GM18520 (cell line): ENCODE data around the gene KIF6.

Experiments
- ATAC-seq: cut with Tn5 transposase; IDR thresholded peaks from one replicate; pipeline ENCODE4 v1.9.1; 2021; ENCODE audit not compliant: unreplicated experiment

Gene KIF6

DNA sequence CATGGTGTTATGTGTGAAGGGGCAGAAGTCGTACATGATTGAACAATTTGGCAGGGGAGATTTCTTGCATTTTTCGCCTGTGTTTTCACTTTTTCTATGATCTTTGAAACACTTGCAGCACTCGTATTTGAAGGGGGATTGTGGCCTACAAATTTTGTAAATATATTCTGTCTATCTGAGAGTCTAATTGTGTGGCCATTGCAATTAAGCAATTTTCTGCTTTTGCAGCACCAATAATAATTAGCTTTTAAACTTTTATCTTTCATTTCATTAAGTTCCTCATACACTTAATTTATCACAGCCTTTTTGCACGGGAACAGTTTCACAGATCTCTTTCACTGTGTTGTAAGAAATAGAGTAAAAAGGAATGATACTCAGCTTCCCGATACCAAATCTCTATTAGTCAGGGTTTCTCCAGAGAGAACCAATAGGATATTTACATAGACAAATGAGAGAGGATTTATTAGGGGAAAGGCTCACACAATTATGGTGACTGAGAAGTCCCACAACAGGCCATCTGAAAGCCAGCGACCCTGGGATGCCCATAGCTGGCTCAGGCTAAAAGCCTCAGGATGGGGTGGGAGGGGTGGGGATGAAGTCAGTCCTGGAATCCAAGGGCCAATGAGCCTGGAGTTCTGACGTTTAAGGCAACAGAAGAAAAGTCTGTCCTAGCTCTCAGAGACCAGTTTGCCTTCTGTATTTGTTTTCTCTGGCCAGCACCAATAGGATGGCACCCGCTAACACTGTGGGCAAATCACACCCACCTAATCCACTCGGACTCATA lies 58.3 kb downstream of the KIF6 start:
- no peak for ATAC-seq

DNA sequence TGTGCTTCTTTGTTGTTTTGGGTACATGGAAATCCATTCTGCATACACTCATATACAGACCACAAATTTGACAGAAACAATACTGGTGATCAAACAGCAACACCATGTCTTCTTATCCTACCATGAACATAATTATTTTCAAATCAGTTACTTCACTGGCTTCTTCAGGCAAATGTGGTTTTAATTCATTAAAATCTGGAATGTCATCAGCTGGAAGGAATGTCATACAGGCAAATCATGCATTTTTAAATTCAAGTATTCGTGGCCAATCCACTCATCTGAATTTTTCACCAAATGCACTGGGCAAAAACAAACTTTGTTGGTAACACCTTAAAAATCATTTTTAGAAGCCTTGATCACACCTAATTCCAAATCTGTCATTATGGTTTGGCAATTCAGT lies 59.3 kb downstream of the KIF6 start:
- ATAC-seq, result no peak

DNA sequence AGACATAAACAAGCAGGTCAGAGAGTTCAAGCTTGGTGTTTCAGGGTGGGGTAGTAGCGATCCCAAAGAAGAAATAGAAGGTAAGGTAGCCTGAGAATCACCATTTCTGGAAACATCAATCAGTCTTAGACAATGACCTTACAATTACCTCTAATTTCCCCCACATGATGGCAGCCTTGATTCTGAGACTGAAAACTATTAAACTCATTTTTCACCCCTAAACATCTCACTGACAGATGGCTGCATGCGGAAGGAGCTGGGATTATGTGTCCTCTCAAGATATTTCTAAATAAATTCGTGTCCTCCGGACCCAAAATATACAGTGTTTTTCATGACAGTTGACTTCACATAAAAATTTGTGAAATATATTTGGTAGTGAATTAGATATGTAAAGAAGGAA lies 61.0 kb downstream of the KIF6 start:
- no peak for ATAC-seq

DNA sequence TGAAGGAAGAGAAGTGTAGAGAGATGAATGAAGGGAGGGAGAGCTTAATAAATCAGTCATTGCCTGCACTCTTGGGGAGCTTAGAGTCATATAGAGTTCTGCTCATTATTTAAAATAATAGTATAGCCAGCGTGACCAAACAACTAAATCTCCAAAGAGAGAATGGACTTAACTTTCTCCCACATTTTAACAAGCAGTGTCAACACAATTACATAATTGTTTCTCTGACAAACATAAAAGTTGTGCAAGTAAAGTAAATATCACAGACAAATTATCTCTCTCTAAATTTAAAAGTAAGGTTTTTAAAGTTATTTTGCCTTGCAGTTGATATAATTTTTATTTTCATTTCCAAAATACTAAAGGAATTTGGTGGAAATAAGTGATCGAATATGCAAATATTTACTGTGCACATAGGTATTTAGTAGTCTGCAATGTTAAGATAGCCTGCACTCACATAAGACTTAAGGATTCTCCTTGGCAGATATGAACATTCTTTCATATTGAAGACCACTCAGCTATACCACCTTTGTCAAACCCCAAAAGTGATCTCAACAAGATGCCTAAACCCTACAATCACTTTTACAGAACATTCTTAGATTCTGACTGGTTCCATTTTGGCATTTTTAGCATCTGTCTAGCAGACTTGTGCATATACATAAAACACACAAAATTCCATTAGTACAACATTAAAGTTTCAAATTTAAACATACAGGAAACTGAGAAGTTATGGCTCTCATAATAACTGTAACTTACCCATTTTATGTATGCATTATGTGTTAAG lies 67.7 kb downstream of the KIF6 start:
- ATAC-seq, result no peak

DNA sequence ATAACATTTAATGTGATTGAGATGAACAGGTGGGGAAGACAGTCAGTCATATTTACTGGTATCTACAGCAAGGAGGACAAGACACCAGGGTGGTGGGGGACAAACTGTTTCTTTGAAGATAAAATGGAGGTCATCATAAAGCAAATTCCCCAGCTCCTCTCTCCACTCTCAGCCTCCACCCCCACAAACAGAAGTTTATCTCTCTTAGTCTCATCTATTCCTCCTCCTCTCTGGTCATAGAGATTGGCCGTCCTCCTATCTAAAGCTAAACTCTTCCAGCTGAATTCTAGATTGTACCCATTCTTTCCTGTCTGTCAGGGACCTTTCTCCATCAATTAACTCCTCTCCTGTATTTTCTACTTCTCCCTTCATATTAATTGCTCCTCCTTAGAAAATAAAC lies 71.1 kb downstream of the KIF6 start:
- ATAC-seq, result no peak

DNA sequence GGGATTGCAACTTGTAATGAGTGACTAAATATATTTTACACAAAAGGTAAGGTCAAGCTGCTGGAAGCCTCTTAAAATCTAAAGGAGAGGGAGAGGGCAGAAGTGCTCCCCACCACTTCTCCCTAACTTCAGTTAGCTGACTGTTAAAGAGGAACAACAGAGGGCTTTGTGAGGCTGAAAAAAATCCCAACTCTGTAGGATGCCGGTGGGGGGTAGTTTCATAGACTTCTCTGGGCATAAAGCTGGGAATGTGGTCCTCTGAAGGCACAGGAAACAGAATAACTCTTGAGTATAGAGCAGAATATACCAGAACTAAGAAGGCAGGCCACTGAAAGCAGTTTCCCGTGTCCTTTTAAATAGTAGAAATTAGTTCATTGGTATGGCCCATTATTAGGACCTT lies 71.6 kb downstream of the KIF6 start:
- no peak for ATAC-seq

DNA sequence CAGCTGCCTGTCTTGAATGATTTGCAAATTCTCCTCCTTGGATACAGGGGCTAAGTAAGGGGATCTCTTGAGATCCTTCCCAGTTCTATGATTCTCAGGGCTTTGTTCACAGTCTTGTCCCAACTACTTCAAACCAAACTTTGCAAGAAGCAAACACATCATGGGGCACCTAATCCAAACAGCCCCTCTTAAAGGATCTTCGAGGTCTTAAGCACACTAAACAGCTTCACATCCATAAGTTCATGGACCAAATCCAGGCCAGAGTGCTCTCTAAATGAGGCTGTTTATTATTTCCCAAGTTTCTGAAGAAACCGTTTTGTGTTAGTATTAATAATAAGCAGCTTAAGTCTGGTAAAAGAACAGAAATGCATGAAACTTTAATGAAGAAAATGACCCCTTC lies 75.2 kb downstream of the KIF6 start:
- no peak for ATAC-seq

DNA sequence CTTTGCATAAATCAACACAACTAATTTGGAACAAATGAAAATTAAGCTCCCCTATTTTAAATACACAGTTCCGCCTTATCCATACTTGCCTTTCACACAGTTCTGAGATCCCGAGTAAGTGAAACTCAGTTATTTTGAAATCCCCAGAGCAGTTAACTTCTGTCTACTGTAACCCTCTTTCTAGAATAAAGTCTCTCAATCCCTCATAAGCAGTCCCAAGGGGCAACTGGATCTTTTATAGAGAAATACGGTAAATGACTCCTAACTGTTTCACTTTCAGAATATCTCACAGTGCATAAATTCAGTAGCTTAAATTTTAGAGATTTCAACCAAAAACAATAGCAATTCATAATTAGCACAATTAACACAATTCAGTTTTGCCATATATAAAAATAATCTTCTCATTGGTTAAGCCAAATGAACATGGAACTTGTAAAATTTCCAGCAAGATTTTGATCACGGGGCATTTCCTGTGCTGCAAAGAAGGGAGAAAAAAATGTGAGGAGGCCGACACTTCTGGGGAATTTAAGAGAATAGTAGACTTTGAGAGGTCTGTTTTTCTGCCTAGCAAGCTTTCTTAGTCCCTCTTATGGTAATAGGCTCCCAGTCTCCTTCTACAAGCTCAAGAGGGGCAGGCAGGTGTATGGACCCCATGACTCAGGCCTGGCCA lies 78.3 kb downstream of the KIF6 start:
- no peak for ATAC-seq

DNA sequence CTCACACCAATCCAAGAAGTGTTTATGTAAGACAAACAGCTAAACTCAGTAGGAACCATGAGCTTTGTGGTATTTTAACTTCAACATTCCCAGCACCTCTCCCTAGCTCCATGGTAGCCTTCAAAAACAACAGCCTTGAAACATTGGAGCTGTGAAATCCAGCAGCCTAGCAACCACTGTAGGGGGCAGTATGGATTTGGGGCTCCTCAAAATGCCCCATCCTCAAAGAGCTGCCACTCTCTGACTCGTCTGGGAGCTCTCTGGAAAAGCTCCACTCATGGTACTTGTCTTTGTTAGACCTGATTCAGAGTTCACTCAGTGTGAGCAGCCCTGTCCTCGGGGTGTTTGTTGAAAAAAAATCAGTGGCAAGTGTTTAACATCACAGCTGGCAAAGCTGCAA lies 82.9 kb downstream of the KIF6 start:
- no peak for ATAC-seq

DNA sequence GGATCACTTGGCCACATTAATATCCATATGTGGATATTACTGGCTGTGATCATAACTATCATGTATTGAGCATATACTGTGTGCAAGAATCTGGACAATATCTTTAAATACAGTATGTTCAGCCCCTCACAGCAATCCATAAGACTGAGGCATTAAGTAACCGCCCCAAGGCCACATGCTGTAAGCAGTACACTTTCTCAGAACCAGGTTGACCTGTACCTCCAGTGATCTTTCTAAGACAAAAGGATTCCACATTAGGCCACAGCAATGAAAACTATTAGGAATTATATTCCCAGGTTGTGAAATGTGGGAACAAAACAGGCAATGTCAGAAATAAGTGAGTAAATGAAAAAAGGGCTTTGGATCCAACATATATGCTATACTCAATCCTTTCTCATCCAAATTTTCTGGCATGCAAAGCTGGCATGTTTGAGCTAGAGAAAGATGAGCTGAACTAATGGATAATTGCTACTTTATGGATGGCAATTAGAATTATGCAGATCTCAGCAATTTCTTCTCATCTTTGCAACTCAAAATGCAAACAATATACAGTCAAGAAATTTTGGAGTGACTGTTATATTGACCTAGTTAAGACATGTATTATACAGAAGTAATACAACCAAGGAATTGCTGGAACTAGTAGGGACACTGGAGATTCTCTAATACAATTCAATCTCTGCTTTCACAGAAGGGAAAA lies 86.9 kb downstream of the KIF6 start:
- no peak for ATAC-seq

DNA sequence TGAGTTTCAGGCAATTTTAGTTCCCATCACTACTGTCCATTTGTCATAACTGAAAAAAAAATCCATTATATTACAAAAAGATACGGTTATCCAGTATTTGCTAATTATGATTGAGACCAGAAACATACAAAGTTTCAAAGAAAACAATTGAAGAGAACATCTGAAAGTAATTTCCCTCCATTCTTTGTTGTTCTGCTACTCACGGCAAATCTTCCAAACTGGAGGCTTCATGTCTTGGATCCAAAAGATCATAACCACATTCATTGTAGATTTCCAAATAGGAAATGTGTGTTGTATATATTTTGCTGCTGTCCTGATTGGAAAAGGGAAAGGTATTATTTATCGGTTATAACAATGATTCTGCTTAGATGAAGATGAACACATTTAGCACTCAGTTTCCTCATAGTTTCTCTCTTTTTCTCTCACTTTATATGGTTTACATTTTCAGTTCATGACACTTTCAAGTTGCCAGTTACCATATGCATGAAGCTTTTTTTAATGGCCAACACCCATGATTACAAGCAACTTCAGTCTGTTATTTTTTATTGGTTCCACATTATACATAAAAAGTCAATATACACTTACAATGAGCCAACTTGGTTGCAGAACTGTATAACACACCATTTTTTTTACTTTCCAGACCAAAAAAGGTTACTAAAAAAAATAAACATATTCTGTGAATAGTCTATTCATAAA lies 90.4 kb downstream of the KIF6 start:
- ATAC-seq, result no peak

DNA sequence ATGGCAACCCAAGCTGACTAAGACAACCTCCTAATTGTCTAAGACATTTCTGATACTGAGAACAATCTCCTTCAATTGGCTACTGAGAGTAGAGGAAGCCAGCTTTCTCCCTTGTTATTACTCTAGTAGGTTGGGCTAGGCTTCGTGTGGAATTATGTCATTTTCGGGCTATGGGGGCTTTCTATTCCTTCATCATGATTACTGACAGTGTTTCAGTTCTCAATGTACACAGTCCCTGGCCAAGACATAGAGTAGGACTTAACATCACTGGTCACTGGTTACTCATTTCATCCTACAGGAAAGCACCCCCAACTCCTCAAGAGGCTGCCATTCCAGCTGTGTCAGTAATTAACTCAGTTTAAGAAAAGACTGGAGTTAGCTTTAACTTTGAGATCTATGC lies 100.0 kb downstream of the KIF6 start:
- no peak for ATAC-seq

DNA sequence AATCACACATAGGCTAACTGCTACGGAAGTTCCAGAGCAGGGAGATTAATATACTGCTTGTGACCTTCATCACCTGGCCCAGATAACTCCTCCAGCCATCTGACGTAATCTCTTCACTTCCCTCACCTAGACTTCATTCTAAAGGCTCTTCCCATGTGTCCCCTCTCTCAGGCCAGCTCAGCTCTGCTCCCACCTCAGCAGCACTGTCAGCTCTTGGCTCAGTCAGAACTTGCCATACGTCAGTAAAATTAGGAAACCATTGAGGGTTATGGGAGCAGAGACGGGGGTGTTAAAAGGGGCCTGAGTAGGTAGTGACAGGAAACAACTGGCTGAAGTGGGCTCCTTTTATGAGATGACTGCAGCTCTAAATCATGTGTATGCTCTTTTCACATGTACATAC lies 101.5 kb downstream of the KIF6 start:
- no peak for ATAC-seq

DNA sequence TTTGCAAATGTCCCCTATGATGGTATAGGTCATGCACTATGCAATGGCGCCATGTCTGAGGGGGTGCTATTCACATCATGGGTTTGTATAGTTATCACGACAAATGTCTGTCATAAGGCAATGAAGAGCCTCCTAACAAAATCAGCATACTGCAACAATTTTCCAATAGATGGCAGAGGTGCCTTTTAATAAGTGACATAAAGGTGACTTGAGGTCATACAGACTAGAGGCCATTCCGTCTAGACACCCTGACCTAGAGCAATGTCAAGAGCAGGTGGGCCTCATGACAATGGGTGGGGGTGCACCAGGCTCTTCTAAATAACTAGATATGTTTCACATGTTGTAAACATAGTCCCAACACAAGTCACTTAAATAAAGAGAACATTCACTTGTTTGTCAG lies 107.7 kb downstream of the KIF6 start:
- ATAC-seq, result no peak

DNA sequence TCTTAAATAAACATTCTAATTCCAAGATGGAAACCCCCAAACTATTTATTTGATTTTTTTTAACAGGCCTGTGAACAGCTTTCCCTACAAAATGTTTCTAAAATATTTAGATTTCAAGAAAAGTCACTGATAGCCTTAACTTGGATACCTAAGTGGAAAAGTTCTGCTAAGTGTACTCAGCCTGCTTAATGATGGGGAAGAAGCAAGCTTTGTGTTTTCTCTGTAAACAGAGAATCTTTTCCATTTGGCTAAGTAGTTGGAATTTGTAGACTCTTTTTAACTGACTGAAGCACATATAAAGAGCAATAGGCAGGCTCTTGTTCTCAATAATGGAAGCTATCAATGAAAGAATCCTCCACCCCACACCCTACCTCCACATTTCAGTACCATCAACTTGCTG lies 108.2 kb downstream of the KIF6 start:
- ATAC-seq, result no peak

DNA sequence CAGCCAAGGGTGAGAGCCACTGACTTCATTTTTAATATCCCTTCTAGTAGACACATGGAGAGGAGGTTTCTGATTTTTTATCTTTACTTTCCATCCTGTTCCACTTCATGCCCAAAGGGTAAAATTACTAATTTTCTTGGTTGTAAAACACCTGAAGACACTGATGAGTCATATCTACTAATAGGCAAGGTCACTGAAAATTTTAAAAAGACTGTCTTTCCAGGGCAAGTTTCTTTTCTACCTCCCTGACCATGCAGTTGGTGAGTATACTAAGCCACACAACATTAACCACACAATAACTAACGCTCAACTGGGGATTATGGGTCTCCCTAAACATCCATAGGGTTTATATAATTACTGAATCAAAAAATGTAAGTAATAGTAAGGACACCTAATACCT lies 109.6 kb downstream of the KIF6 start:
- ATAC-seq, result no peak

DNA sequence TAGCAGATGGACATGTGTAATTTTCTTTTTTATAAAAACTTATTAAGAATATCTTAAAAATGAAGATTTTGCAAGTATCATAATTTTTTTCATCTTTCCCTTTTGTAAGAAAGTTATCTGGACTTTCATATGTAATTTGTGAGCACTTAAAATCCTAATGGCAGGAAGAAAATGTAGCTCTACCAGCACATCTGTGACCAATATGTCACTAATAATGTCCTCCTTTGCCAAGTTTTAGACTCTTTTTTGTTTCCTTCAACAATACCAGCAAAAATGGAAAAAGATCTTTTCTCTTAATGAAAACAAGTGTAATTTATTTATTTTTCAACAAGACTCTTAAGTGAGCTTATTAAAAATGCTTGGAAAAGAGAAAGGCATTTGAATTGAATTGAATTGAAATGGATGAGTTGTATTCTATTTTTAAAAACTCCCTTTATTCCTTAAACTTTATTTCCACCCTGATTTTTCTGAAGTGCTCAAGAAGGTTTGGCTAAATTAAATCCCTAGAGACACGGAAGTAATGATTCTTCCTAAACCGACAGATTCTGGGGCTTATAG lies 110.7 kb downstream of the KIF6 start:
- no peak for ATAC-seq

DNA sequence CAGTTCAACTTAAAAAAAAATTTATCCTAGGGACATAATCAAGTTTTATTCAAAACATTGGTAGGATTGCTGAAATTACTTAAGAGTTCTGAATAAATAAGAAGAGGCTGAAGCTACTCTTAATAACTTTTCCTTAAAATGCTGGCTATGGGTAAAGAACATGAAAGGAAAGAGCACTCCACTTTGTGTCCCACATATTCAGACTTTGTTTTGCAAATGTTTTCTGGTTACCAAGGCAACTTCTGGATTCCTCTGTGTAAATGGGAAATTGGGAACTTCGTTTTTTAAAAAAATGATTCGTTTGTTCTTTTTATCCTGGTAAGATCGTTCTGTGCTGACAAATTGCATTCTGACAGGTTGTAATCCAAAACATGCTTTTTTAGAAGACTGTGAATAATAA lies 115.0 kb downstream of the KIF6 start:
- no peak for ATAC-seq

DNA sequence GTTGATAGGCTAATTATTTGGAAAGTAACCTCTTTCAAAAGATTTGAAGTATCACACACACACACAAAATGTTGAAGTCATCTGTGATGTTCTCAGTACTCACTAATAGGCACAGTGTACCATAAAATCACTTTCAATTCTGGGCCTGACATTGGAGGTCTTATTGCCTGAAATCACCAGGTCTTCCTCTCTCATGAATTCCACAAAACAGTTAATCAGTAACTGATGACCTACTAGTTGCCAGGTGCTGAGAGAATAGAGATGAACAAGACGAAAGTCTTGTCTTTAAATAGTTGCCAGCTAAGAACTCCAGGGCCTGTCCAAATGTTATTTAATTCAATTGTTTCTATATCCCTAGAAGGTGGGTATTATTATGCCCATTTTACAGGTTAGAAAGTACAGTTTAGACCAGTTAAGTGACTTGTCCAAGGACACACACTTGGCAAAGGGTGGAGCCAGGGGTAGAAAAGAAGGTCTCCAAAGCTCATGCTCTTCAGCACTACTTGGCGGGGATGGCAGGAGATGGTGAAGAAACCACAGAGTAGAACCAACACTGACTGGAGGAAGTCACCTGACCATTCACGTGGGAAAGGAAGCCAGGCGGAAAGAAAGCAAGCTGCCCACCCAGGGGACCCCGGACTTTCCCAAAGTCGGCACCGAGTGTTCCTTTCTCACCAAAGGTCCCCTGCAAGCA lies 116.4 kb downstream of the KIF6 start:
- ATAC-seq, result peak; percentile 54
